ENCODE measurements around the gene TMEM258.

Gene TMEM258

GRCh38 chr11:61779666-61780525 is 12.5 kb downstream of the TMEM258 start:
- TF ChIP-seq GATA2 (IDR thresholded peaks at IDR 0.05; ENCODE audit: low read depth, low read length) (no peak), GATA3 (IDR thresholded peaks at IDR 0.05; ENCODE audit: low read depth, low read length) (no peak)

DNA sequence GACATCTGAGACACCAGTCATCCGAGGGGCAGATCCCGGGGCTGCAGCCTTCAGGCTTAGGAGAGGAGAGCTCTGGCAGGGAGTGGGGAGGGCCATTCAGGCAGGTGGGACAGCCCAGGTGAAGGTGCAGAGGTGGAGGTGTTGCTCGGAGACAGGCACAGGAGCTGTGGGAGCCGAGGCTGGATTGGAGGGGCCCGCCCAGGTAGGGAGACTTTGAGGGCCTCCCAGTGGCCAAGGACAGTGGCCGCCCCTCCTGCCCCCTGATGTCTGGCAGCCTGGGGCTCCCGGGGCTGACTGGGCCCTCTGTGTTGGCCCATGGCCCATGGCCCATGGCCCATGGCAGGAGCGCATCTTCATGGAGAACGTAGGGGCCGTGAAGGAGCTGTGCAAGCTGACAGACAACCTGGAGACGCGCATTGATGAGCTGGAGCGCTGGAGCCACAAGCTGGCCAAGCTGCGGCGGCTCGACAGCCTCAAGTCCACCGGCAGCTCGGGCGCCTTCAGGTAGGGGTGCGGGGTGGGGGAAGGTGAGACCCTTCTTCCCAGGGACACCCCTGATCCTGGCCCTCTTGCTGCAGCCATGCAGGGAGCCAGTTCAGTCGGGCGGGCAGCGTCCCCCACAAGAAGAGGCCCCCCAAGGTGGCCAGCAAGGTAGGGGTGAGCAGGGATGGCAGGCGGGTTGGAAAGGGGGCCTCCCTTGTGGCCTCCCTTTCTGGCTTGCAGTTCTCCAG is 13.3 kb downstream of the TMEM258 start:
- TF ChIP-seq GATA3 (IDR thresholded peaks at IDR 0.05; ENCODE audit: low read depth, low read length) (no peak), GATA2 (IDR thresholded peaks at IDR 0.05; ENCODE audit: low read depth, low read length) (no peak)

DNA sequence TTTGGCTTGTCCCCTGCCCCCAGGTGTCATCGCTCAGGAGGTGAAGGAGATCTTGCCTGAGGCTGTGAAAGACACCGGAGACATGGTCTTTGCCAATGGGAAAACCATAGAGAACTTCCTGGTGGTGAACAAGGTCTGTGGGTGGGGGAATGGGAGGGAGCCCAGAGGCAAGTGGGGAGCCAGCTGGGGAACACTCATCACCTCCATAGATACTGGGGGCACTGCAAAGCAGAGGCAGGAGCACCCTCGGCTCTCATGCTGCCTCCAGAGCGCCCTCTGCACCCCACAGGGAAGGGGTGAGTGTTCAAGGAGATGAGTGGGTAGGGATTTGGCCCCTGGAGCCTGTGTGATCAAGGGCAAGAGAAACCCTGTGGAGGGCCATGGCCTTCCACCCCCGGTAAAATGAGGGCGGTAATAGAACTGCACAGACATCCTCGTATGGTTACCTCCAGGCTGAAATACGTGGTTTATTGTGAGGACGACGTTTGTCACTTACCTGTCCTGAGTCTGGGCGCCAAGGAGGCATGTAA is 14.0 kb downstream of the TMEM258 start:
- no peak for TF ChIP-seq GATA3 (IDR thresholded peaks at IDR 0.05; ENCODE audit: low read depth, low read length)
- TF ChIP-seq GATA2 (IDR thresholded peaks at IDR 0.05; ENCODE audit: low read depth, low read length), result no peak

DNA sequence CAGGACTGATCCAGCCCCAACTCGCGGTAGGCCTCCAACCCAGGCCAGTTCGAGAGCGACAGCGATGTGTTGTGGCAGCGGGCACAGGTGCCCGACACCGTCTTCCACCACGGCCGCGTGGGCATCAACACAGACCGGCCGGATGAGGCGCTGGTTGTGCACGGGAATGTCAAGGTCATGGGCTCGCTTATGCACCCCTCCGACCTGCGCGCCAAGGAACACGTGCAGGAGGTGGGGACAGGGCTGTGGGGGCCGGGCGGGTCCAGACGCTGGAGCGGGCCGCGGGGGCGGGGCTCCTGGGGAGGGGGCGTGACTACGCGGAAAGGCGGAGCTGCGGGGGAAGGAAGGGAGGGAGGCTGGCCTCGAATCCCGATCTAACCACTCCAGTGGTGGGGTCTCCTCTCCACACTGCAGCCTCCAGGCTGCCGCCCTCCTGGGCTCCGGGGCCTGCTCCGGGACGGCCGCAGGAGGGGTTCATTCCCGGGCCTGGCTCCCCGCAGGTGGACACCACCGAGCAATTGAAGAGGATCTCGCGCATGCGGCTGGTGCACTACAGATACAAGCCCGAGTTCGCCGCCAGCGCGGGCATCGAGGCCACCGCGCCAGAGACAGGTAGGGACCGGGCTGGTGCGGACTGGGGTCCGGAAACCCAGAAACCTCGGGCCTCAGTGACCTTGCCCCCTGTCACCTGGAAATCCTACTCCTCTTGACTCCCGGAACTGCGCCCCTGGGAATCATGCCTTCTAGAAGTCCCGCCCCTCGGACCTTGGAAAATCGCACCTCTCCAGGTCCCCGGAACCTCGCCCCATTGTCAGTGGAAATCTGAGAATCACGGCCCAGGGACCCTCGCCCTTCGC is 14.9 kb downstream of the TMEM258 start:
- no peak for TF ChIP-seq GATA3 (IDR thresholded peaks at IDR 0.05; ENCODE audit: low read depth, low read length)
- no peak for TF ChIP-seq GATA2 (IDR thresholded peaks at IDR 0.05; ENCODE audit: low read depth, low read length)

DNA sequence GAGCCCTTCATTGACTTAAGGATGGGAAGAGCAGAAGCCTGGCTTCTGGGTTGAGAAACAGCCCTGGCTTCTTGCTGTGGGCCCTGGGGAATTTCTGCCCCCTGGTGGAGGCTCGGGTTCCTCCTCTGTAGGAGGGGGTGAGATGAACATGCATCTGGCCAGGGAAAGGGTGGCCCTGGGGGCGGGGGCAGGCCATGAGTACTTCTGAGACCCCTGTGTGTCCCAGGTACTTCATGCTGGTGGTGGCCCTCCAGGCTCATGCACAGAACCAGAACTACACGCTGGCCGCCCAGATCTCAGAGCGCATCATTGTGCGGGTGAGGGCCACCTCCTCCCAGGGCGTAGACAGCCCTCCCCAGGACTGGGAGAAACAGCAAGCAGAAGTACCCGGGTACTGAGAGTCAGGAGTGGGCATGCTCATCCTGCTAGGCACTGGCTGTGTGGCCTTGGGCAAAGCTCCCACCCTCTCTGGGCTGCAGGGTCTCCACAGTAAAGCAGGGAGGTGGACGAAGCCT is 15.8 kb downstream of the TMEM258 start:
- TF ChIP-seq GATA2 (IDR thresholded peaks at IDR 0.05; ENCODE audit: low read depth, low read length), result no peak
- no peak for TF ChIP-seq GATA3 (IDR thresholded peaks at IDR 0.05; ENCODE audit: low read depth, low read length)

GRCh38 chr11:61775606-61776554 is 16.5 kb downstream of the TMEM258 start:
- no peak for TF ChIP-seq GATA2 (IDR thresholded peaks at IDR 0.05; ENCODE audit: low read depth, low read length)
- TF ChIP-seq GATA3 (IDR thresholded peaks at IDR 0.05; ENCODE audit: low read depth, low read length), result no peak

DNA sequence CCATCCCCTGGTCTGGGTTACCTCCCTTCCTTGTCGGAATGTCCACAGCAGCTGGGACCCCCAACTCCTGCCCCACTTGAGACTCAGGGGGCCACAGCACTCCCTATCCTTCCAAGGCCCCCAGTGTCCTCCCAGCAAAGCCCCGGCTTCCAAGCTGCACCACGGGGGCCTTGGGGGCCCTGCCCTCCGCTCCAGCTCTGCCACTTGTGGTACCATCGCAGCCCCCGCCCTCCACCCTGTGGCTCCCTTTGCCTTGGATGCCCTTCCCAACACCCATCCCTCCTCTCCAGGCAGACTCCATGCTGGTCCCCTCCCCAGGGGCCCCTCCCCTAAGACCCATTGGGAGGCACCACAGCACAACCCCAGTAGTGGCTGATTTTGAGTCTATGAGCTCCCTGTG is 17.3 kb downstream of the TMEM258 start:
- TF ChIP-seq GATA3 (IDR thresholded peaks at IDR 0.05; ENCODE audit: low read depth, low read length) (no peak), GATA2 (IDR thresholded peaks at IDR 0.05; ENCODE audit: low read depth, low read length) (no peak)

GRCh38 chr11:61774411-61774810 is 18.0 kb downstream of the TMEM258 start:
- no peak for TF ChIP-seq GATA2 (IDR thresholded peaks at IDR 0.05; ENCODE audit: low read depth, low read length)
- no peak for TF ChIP-seq GATA3 (IDR thresholded peaks at IDR 0.05; ENCODE audit: low read depth, low read length)

DNA sequence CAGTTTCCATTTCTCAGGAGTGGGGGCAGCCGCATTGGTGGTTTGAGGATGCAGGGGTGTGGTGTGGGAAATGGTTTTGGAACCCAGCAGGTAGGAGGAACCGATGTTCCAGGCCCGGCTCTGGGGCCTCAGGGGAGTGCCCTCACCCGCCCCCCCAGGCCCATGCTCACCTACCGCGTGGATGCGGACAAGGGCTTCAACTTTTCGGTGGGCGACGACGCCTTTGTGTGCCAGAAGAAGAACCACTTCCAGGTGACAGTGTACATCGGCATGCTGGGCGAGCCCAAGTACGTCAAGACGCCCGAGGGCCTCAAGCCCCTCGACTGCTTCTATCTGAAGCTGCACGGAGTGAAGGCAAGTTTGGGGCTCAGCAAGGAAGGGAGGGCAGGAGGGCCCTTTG is 18.6 kb downstream of the TMEM258 start:
- TF ChIP-seq GATA2 (IDR thresholded peaks at IDR 0.05; ENCODE audit: low read depth, low read length), result no peak
- TF ChIP-seq GATA3 (IDR thresholded peaks at IDR 0.05; ENCODE audit: low read depth, low read length), result no peak

- TF ChIP-seq GATA2 (IDR thresholded peaks at IDR 0.05; ENCODE audit: low read depth, low read length), result no peak
- TF ChIP-seq GATA3 (IDR thresholded peaks at IDR 0.05; ENCODE audit: low read depth, low read length), result no peak
Measured at GRCh38 chr11:61773356-61773755, 19.0 kb downstream of the TMEM258 start.

DNA sequence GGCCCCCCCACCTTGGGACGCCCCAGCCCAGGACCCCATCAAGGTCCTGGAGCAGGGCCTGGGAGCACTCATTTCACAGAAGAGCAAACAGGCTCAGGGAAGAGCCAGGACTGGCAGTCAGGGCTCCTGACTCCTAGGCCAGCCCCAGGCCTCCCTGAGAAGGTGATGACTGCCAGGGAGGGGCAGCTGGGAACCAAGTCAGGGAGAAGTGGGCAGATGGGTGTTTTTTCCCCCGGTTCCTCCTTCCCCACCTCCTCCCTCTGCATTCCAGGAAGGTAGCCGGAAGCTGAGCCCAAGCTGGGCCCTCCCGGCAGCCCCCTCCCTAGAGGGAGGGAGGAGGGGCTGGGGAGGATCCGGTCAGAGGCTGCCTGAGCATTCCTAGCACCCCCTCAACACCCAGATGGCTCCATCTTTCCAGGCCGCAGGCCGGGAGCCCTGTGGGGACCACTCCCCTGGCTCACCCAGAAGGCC is 20.4 kb downstream of the TMEM258 start:
- TF ChIP-seq GATA3 (IDR thresholded peaks at IDR 0.05; ENCODE audit: low read depth, low read length) (no peak), GATA2 (IDR thresholded peaks at IDR 0.05; ENCODE audit: low read depth, low read length) (no peak)

DNA sequence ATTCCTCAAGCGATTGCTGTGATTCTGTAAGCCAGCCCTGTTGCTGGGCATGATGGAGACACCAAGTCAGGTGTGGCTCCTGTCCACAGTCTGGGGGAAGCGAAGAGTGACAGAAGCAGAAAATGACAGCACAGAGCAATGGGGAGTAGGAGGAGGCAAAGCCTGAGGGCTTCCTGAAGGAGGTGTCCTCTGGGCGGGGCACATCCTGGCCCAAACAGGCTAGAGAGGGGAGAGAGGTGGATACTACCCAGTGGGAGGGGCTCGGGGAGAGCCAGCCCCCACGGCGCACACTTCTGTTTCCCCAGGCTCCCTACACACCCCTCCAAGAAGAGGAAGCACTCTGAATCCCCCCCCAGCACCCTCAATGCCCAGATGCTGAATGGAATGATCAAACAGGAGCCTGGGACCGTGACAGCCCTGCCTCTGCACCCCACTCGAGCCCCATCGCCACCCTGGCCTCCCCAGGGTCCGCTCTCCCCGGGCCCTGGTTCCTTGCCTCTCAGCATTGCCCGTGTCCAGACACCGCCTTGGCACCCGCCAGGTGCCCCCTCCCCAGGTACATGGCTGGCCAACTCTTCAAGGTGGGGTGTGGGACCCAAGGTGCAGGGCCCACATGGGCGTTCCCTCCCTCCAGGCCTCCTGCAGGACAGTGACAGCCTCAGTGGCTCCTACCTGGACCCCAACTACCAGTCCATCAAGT is 21.1 kb downstream of the TMEM258 start:
- no peak for TF ChIP-seq GATA2 (IDR thresholded peaks at IDR 0.05; ENCODE audit: low read depth, low read length)
